Activated CD8-positive, alpha-beta memory T cell treated with anti-CD3 and anti-CD28 coated beads, Interleukin-2, amount 50 U/mL, for 48 hours (primary cell): Measurements from ENCODE around the gene NIPBL.
"Not testable (repeated sequence)": the region's sequence is repeated elsewhere in the genome, so short reads cannot be mapped to it uniquely, and the experiment has no call there.

Experiments used
- DNase-seq: peaks from one replicate; pipeline ENCODE4 v3.0.0-alpha.2; 2020

NIPBL gene

GRCh38 chr5:36876299-36876964 lies at the start of gene NIPBL:
TSS of gene NIPBL (plus strand) at chr5:36876769. CDS start at chr5:36953697, 76,928 bp downstream.
- peak; percentile 90 for DNase-seq

- no peak for DNase-seq
Observed at GRCh38 chr5:36832274-36832673, 44.3 kb upstream of the NIPBL start.

- no peak for DNase-seq
Observed at GRCh38 chr5:36836831-36837230, 39.7 kb upstream of the NIPBL start.

GRCh38 chr5:36839489-36840476 lies 36.8 kb upstream of the NIPBL start:
- DNase-seq, result no peak

GRCh38 chr5:36841677-36842076 lies 34.9 kb upstream of the NIPBL start:
- DNase-seq, result no peak

GRCh38 chr5:36842087-36842486 lies 34.5 kb upstream of the NIPBL start:
- no peak for DNase-seq

- DNase-seq, result no peak
Observed at GRCh38 chr5:36844305-36844704, 32.3 kb upstream of the NIPBL start.

- not testable (repeated sequence) for DNase-seq
Observed at GRCh38 chr5:36848545-36848944, 28.0 kb upstream of the NIPBL start.

GRCh38 chr5:36852903-36853302 lies 23.7 kb upstream of the NIPBL start:
- DNase-seq, result not testable (repeated sequence)

GRCh38 chr5:36854402-36855140 lies 22.0 kb upstream of the NIPBL start:
- DNase-seq, result no peak

- DNase-seq, result no peak
Observed at GRCh38 chr5:36855141-36855495, 21.5 kb upstream of the NIPBL start.

- no peak for DNase-seq
Observed at GRCh38 chr5:36861871-36862270, 14.7 kb upstream of the NIPBL start.

GRCh38 chr5:36870399-36871040 lies 6.0 kb upstream of the NIPBL start:
- DNase-seq, result no peak

- DNase-seq, result no peak
Observed at GRCh38 chr5:36874465-36874864, 2.1 kb upstream of the NIPBL start.

- DNase-seq, result peak; percentile 77
Observed at GRCh38 chr5:36875051-36875789, 1.3 kb upstream of the NIPBL start.

GRCh38 chr5:36875790-36876298 lies 725 bp upstream of the NIPBL start:
- peak; percentile 83 for DNase-seq

- DNase-seq, result peak; percentile 76
Observed at GRCh38 chr5:36876965-36877666, 547 bp downstream of the NIPBL start.

- DNase-seq, result no peak
Observed at GRCh38 chr5:36877667-36878391, 1.3 kb downstream of the NIPBL start.

- DNase-seq, result no peak
Observed at GRCh38 chr5:36878392-36879082, 2.0 kb downstream of the NIPBL start.
